SKM-1 (cell line): ENCODE measurements around the gene CFDP1.

ENCODE experiments used
- DNase-seq: peaks from one replicate; lab custom pipeline; 2025; ENCODE audit not compliant: unreplicated experiment; lab: John Stamatoyannopoulos, UW

The CFDP1 gene

DNA sequence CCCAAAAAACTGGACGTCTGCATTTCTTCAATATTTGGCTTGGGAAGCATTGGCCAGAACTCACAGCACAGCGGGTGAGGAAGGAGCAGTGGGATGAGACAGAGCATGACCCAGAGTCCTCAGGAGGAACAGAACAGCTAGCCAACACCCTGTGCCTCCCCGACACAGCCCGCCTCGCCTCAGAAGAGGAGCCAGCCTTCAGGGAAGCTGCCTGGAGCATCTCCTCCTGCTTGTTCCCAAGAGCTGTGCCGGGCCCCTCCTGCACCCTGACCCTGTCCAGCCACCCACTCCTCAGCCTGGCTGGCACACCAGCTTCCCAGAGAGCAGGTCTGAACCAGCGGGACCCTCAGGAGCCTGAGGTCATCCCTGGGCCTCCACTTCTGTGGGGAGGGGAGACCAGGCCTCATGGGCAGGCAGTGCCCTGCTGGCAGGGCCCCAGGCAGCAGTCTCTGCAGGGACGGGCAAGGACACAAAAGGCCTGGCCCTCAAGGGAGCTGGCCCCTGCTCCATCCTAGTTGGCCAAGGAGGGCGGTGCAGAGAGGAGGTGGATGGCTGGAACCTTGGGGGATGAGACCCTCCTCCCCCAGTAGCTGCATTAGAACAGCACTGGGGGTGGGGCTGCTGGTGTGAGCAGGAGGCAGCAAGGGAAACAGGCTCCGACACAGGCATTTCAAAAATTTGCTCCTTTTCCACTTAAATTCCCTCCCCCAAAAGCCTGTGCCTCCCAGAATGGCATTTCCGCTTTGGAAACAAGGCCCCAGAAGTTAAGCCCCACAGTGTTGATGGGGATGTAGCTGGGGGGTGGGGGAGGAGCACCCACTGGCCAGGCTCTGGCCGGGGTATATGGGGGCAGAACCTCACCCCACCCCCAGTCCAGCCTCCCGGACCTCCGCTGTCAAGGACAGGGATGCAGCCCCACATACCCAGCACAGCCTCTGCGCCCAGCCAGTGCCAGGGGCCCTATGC lies 180.1 kb downstream of the CFDP1 start:
- DNase-seq, result no peak

DNA sequence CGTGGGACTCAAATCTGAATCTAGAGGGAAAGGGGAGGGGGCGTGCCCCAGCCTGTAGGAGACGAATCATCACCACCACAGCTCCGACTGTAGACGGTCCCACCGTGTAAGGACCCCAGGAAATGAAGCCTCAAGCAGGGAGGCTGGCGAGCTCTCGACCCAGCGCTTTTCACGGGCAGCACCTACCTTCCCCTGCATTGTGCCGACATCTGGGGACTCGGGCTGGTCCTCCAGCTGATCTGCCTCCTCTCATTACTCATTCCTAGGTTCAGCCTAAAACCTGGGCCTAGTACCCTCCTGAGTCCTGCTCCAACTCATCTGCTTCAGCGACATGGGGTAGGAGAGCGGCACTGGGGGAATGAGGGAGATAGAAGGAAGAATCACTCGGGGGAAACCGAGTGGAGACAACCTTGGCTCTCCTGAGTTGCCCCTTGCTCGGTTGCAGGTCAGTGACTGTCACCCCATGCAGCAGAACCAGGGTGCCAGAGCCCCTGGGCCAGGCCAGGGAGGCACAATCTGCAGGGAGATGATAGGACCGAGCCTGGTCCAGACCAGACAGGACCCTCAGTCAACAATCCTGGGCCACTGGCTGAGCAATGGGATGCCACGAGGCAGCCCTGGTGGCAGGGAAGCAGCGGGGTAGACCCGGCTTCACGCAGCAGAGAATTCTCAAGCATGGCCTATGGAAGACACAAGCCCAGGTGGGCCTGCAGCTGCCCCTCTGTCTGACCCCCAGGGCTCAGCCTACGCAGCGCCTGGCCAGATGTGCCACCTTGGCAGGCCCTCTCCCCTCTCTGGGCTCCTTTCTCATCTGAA lies 181.0 kb downstream of the CFDP1 start:
- no peak for DNase-seq

DNA sequence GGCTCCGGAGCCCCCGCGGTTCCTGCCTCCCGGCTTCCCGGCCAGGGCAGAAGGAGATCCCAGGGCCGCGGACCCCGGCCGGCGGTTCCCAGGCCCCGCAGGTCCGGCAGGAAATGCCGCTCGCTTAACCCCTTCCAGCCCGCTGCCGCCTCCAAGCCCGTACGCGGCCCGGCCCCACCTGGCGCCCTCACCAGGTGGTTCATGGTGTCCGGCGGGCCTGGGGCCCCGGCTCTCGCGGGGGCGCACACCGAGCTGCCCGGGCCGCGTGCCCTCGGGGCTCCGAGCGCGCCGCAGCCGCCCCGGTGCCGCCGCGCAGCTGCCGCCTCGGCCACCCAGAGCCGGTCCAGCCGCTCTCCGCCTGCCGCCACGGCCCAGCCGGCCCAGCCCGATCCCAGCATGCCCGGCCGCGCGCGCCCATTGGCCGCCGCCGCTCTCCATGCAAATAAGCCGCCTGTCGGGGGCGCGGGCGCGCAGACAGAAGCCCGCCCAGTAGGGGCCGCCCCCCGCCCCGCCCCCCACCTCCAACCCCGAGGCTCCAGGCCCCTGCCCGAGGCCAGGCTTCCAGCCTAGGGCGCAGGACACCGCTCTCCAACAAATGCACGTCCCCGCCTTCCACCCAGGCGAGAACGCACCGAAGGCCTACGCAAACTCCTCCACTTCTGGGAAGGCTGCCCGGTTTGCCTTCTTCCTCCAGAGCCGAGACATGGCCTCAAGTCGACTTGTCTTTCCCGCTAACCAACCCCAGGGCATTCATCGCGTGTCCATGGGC lies 181.8 kb downstream of the CFDP1 start, which contains the start of gene BCAR1:
TSS of gene BCAR1 (minus strand) at position 345 of the 769 bp plus-strand sequence. CDS start at position 203, 142 bp downstream.
- DNase-seq, result no peak

DNA sequence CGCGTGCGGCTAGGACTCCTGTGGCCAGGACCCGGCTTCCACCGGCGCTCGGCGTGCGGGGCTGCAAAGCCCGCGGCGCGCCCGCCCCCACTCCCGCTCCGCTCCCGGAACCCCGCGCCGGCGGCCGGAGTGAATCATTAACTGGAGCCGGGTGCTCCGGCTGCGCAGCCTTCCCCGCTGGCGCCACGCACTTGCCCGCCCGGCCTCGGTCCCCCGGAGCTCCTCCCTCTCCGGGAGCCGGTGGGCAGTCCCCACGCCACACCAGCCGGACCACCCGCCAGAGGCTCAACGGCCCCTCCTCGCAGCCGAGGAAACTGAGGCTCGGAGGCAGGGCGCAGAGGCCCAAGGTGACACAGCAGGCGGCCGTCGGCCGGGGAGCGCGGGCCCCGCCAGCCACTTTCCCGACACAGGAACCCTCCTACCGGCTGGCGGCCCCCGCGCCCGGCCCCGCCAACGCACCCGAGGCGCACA lies 182.5 kb downstream of the CFDP1 start:
- no peak for DNase-seq

DNA sequence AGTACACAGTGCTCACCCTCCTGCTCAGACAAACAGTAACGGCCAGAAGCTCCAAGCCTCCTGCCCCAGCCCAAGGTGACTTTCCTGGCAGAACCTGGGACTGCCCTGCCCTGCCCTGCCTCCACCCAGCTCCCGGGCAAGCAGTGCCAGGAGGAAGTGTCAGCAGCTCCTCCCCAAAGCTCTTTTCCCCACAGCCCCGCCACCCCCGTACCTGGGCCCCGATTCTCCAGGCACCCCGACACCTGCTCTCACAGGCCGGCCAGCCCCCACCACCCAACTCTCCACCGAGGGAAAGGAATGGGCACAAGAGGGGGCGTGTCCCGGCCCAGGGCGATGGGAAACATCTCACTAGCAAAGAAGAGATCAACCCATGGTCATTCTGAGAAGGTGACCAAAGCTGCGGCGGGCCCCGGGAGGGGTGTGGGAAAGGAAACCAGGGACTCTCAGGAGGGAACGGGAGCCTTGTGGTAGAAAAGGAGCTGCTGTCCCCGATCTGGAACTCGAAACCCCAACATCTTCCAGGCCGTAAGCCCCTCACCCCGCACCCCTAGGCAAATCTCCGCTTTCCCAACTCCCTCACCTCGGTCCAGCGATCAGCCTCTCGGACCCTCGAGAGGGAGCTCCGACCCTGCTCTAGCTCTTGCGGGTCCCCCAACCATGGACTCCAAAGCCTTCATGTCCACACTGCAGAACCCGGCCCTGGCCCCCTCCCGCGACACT lies 183.1 kb downstream of the CFDP1 start:
- no peak for DNase-seq

DNA sequence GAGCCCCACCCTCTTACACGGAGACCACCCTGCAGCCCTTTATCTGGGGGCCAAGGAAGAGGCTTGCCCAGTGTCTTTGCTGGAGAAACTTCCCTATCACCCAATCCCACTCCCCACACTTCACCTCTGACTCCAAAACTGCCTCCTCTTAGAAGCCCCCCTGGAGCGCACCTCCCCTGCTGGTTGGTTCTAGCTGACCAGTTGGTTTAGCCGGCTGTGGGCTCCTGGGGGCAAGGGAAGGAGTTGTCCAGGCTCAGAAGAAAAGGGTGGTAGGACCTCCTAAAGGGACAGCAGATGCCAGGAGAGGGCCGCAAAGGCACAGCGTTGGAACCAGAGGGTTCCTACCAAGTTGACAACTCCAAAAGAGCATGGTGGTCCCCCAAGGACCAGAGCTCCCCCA lies 183.9 kb downstream of the CFDP1 start:
- DNase-seq, result no peak

DNA sequence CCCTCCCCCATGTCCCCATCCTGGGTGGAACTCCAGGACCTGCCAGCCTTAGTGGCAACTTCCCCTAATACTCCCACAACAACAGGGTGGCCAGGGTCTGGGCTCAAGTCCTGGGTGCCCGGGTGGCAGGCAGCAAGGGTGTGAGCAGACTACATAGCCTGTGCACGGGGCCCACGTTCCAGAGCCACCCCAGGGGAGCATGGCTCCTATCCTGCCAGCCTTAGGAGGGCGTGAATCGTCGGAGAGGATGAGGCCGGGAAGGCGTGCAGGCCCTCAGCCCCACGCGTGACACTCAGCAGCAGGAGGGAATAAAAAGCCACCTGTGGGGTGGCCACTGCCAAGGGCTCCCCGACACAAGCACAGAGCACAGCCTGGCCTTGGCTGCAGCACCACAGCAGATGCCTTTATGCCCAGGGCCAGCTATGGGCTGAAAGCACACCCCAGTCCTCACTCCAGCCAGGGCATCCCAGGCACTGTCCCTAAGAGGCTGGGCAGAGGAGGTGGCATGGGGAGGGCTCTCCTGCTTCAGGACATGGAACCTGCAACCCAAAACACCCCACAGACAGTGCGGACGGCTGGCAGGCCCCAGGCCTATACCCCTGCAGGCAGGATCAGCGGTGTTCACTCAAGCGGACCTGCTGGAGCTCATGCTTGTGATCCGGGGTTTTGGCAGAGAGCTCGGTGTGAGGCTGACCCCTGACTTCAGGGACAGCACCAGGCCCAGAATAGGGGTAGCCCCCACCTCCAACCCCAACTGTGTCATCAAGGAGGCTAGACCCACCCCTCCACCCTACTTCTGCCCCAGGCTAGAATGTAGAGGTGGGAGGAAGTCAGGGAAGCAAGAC lies 184.5 kb downstream of the CFDP1 start:
- no peak for DNase-seq

DNA sequence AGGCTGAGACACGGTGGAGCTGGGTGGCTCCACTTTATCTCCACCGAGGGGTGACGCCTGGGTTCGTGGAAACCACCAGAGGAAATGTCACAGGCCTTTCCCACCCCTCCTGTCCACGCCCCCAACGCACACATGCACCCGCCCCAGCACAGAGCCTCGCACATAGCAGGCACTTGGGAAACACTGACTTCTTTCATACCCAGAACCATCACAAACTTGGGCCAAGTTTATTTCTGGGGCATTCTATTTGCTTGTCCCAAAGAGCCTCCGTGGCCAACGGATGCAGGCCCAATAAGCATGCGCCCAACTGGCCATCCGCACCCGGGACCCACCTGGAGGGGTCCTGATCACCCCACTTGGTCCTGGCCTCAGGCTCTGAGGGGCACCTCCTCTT lies 185.2 kb downstream of the CFDP1 start:
- no peak for DNase-seq

DNA sequence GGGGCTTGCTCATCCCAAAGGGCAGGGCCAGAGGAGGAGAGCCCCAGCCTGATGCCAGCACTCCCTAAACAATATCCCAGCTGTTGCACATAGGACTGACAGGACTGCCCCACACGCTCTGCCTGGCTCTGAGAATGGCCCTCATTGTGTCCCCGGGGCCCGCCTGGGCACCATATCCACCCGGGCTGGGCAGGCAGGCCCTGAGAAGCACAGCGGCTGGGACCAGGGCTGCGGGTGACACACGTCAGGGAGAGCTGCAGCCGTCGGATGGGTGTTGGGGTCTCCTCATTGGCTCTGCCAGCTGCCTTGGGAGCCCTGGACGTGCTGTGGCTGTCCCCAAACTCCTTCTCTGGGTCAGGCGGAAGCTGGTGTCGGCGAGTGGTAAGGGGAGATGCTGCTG lies 186.1 kb downstream of the CFDP1 start:
- DNase-seq, result no peak

DNA sequence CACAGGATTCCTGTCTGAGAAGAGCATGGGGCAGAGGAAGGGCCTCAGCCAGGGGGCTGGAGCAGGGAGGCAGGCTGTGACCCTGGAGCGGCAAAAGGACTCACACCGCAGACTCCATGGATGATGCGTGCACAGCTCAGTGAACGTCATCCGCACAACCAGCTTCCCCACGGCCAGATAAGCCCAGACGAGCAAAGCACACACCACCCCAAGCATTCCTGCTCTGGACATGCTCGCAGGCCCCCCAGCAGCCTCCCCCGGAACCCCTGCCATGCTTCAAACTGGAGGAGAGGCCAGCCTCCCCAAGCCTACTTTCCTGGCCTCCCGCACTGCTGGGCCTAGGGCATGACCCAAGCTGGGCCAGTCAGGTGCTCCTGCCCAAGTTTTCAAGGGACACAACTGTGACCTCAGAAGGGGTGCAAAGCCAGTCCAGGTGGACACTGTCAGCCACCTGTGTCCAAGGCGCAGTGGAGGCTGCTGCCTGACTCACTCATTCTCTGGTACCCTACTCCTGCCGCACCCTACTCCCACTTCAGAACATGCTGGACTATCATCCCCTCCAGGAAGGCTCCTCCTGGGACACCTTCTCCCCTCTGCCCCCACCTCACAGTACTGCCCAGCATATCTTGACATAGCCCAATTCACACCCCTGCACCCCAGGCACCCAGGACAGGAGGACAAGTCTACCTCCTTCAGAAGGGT lies 186.6 kb downstream of the CFDP1 start:
- DNase-seq, result no peak

DNA sequence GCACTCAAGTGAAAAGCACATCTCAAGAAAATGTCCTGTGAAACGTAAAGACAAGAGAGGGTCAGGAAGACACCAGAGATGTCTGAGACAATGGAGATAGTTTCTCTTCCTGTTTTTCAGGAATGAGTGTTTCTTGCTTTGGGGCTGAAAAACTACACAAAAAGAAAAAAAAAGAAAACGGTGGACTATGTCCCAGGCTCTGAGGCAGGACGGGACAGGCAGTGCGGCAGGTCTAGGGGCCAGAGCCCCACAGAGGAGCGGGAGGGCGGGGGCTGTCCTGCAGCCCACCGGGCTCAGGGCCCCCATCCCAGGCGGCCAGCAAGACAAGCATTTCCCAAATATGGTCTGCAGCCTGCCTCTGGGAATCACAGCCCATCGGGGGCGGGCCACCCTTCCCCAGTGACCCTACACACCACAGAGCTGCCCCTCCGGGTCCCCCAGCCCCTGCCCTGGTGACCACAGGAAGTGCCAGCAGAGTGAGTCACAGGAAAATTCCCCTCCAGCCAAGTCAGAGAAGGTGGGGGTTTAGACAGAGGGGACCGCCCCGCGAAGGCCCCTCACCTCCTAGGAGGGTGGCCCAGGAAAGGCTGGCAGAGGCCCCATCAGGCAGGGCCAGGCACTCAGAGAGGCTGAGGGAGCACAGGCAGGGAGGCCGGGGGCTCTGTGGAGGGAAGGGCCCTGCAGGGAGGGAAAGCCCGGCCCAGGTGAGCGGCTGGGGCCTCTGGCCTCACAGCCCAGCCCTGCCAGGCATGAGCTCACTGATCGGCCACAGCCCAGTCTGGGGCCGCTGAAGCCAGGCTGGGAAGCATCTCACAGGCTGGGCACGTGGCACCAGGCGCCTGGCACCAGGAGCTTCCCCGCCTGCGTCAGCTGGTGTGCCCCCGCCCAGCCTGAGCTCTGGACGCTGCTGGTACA lies 188.2 kb downstream of the CFDP1 start:
- no peak for DNase-seq

DNA sequence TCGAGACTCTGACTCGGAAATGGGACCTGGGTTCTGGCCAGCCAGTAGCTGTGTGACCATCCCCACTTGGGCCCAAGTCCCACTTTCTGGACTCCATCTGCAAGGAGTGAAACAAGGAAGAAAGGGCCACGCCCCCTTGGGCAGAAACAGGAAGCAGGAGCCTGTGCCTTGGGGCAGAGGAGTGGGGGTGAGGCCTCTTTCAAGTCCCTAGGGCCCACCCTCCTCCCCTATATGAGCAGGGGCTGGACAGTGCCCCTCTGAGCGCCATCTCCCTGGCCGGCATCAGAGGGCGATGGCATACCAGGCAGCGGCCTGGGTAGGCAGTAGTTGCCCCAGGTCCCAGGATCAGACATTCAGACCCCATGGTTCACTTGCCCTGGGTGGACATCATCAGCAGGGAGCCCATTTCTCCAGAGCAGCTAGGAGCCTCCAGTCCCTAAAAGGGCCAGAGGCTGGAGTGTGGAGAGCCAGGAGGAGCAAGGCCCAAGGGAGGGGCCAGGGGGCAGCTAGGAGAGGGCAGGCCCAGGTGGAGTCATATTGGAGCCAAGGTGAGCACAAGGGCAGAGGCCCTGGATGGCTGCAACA lies 189.0 kb downstream of the CFDP1 start:
- DNase-seq, result no peak
